Tibial nerve (tissue), 4 donors: ENCODE results near the gene CDC14B. TPM values are rescaled to one million over a fixed set of nuclear protein-coding genes. Genes with fewer than 3 reads are reported as not detected.

Experiments used
- DNase-seq, 2 donors: peaks; one replicate each; pipeline ENCODE4 v3.0.0-alpha.2; 2019; ENCODE audit warnings: low spot score in 2 of 2
- H3K27ac ChIP-seq, 4 donors: fragments of 200-600 bp; sonication (generic) in 3 of 4; one replicate each; pipeline ENCODE4 v1.5.1; 2017 to 2019; ENCODE audit warnings: mild to moderate bottlenecking in 1 of 4
- H3K27me3 ChIP-seq, 2 donors: fragments of 200-600 bp; sonication (generic) in 1 of 2; one replicate each; pipeline versions ENCODE4 v1.5.1 to v1.6.0; 2017 to 2019
- H3K36me3 ChIP-seq, 3 donors: fragments of 200-600 bp; sonication (generic); one replicate each; pipeline ENCODE4 v1.5.1; 2018 to 2019
- H3K4me1 ChIP-seq, 4 donors: fragments of 200-600 bp; sonication (generic) in 3 of 4; one replicate each; pipeline ENCODE4 v1.5.1; 2017 to 2019
- H3K4me3 ChIP-seq, 4 donors: fragments of 200-600 bp; sonication (generic) in 3 of 4; one replicate each; pipeline ENCODE4 v1.5.1; 2017 to 2019; ENCODE audit warnings: mild to moderate bottlenecking in 1 of 4, moderate library complexity in 1 of 4
- H3K9me3 ChIP-seq, 4 donors: fragments of 200-600 bp; sonication (generic) in 3 of 4; one replicate each; pipeline ENCODE4 v1.5.1; 2017 to 2019
- CTCF ChIP-seq, 5 experiments: fragments of 200-600 bp in 3 of 5; fragments of 450-650 bp in 2 of 5; sonication (generic) in 3 of 5; IDR thresholded peaks; one replicate each; pipeline ENCODE4 v1.5.1; 2016 to 2019; ENCODE audit warnings: antibody characterized with exemption in 5 of 5, mild to moderate bottlenecking in 3 of 5, moderate library complexity in 2 of 5
- EP300 ChIP-seq, 2 donors: sonication (generic); formaldehyde crosslinking; IDR thresholded peaks; one replicate each; pipeline ENCODE4 v1.6.1; 2017; ENCODE audit warnings: antibody characterized with exemption in 2 of 2, mild to moderate bottlenecking in 1 of 2
- POLR2A ChIP-seq, 2 donors: fragments of 450-650 bp; IDR thresholded peaks; one replicate each; pipeline ENCODE4 v1.6.1; 2017; ENCODE audit warnings: antibody characterized with exemption in 2 of 2, mild to moderate bottlenecking in 2 of 2, moderate library complexity in 2 of 2
- WGBS, 2 donors: methylation state at CpG; one replicate each; pipeline ENCODE4 v1.1.5; 2018; 5-methylcytosine and 5-hydroxymethylcytosine counted together
- total RNA-seq, 4 donors: library from RNA; depleted of rRNA; stranded (reverse); fragments of >200 nt; gene quantifications; one replicate each; pipeline ENCODE4 v1.1.0, GENCODE V29; 2016

Gene CDC14B
- total RNA-seq, 4 donors from 2014 or later = 25.9 to 34.1 (median 27.6) TPM

- no peak for DNase-seq
- no peak for TF ChIP-seq POLR2A (IDR thresholded peaks at IDR 0.05)
- TF ChIP-seq CTCF (IDR thresholded peaks at IDR 0.05) = no peak
- TF ChIP-seq EP300 (IDR thresholded peaks at IDR 0.05) = no peak
- Histone ChIP-seq H3K4me1 (no peaks in the 10 kb centered on the region), H3K27me3 (no peaks in the 10 kb centered on the region), H3K36me3 (no peaks in the 10 kb centered on the region), H3K9me3 (no peaks in the 10 kb centered on the region), H3K4me3 (no peak overlapping the region), H3K27ac (no peak overlapping the region)
- 93 to 95% methylated on average over 20 of the region's 20 CpGs for WGBS, 2 donors
Observed at GRCh38 chr9:96663506-96664120, 44.0 kb upstream of the CDC14B start.

- no peaks in the 10 kb centered on the region for H3K36me3 ChIP-seq
- H3K4me1 ChIP-seq = peaks cover 0 to 6% (median 0%) of the 10 kb centered on the region in 4 donors
- no peak overlapping the region for H3K27ac ChIP-seq
- 79 to 90% methylated on average over 4 of the region's 4 CpGs for WGBS, 2 donors
- DNase-seq = no peak
- H3K27me3 ChIP-seq = no peaks in the 10 kb centered on the region
- H3K4me3 ChIP-seq = no peak overlapping the region
- TF ChIP-seq EP300 (IDR thresholded peaks at IDR 0.05) (no peak), POLR2A (IDR thresholded peaks at IDR 0.05) (no peak), CTCF (IDR thresholded peaks at IDR 0.05) (no peak)
- H3K9me3 ChIP-seq = no peaks in the 10 kb centered on the region
Observed at GRCh38 chr9:96661711-96662110, 42.1 kb upstream of the CDC14B start.

- WGBS, 2 donors = 93 to 94% methylated on average over 7 of the region's 7 CpGs
- H3K4me3 ChIP-seq = no peak overlapping the region
- peaks cover 0 to 13% (median 0%) of the 10 kb centered on the region in 4 donors for H3K4me1 ChIP-seq
- H3K27ac ChIP-seq = no peak overlapping the region
- H3K36me3 ChIP-seq = no peaks in the 10 kb centered on the region
- H3K27me3 ChIP-seq = no peaks in the 10 kb centered on the region
- TF ChIP-seq POLR2A (IDR thresholded peaks at IDR 0.05) (no peak), CTCF (IDR thresholded peaks at IDR 0.05) (no peak), EP300 (IDR thresholded peaks at IDR 0.05) (no peak)
- no peaks in the 10 kb centered on the region for H3K9me3 ChIP-seq
- no peak for DNase-seq
Observed at GRCh38 chr9:96660692-96661248, 41.1 kb upstream of the CDC14B start.

GRCh38 chr9:96655198-96655851 lies 35.7 kb upstream of the CDC14B start, which contains the start of gene PRXL2C:
Gene PRXL2C (minus strand): TSS chr9:96655317. CDS start chr9:96655281, 36 bp downstream.
- Histone ChIP-seq H3K36me3 (peaks cover 0 to 32% (median 0%) of the 10 kb centered on the region in 3 donors), H3K4me3 (peak within 1 kb of the TSS; percentile 61 to 84 (median 63)), H3K4me1 (peaks cover 0 to 30% (median 6%) of the 10 kb centered on the region in 4 donors), H3K9me3 (no peaks in the 10 kb centered on the region), H3K27ac (peak within 1 kb of the TSS; percentile 93 to 100 (median 98)), H3K27me3 (no peaks in the 10 kb centered on the region)
- DNase-seq = peak; percentile 88
- WGBS, 2 donors = 4 to 8% methylated on average over 24 to 56 of the region's 57 CpGs
- TF ChIP-seq CTCF (IDR thresholded peaks at IDR 0.05) (no peak), EP300 (IDR thresholded peaks at IDR 0.05) (peak in 1 of 2 donors; percentile 42), POLR2A (IDR thresholded peaks at IDR 0.05) (peak in 1 of 2 donors; percentile 3)
